B cell (primary cell): ENCODE results near the gene KTN1. TPM values are rescaled to one million over a fixed set of nuclear protein-coding genes. Genes with fewer than 3 reads are reported as not detected.

Source experiments
- ATAC-seq: fragments of 200-7000 bp; cut with Tn5 transposase; one replicate; pipeline ENCODE4 v1.10.0; 2021; ENCODE audit warnings: low read depth, mild to moderate bottlenecking, moderate number of reproducible peaks, moderate library complexity
- CTCF ChIA-PET: fragments of 350-600 bp; sonication (Branson Sonifier 250); formaldehyde crosslinking; loops from one replicate; lab custom pipeline; 2021; ENCODE audit warnings: antibody characterized with exemption, inconsistent platforms; lab: Charles Lee
- POLR2A ChIA-PET: fragments of 350-600 bp; sonication (Branson Sonifier 250); formaldehyde crosslinking; loops from one replicate; lab custom pipeline; 2021; ENCODE audit warnings: antibody characterized with exemption; lab: Charles Lee
- DNase-seq: peaks from one replicate; pipeline ENCODE4 v3.0.0; 2013
- H2AFZ ChIP-seq: 2 replicates; pipeline ENCODE4 v1.6.1; 2012; ENCODE audit warnings: mild to moderate bottlenecking, low read depth, low read length; ENCODE audit not compliant: insufficient read depth, poor library complexity, severe bottlenecking
- H3K27ac ChIP-seq, 2 donors: 1 replicate in 1 of 2; 2 replicates in 1 of 2; pipeline ENCODE4 v1.5.1; 2012 to 2013; ENCODE audit warnings: low read length in 2 of 2, mild to moderate bottlenecking in 2 of 2, moderate library complexity in 1 of 2
- H3K27me3 ChIP-seq, 4 experiments: fragments of 200-600 bp in 1 of 4; sonication (generic) in 1 of 4; replicated peaks in 1 of 4; 1 replicate in 2 of 4; 2 replicates in 2 of 4; pipeline versions ENCODE4 v1.6.1 to v1.7.0; 2013 to 2016; ENCODE audit warnings: low read length in 3 of 4, mild to moderate bottlenecking in 2 of 4, mixed read lengths in 1 of 4, moderate library complexity in 1 of 4; ENCODE audit not compliant: insufficient read depth in 4 of 4, control insufficient read depth in 3 of 4; ENCODE audit errors: control extremely low read depth in 1 of 4
- H3K36me3 ChIP-seq, 2 experiments: replicated peaks in 1 of 2; 1 replicate in 1 of 2; 2 replicates in 1 of 2; pipeline versions ENCODE4 v1.6.1 to v1.7.1; 2013; ENCODE audit warnings: low read length in 1 of 2; ENCODE audit not compliant: insufficient read depth in 2 of 2, control insufficient read depth in 1 of 2; ENCODE audit errors: control extremely low read depth in 1 of 2, extremely low read depth in 1 of 2
- H3K4me1 ChIP-seq, 2 donors: fragments of 200-600 bp in 1 of 2; sonication (generic) in 1 of 2; 1 replicate in 1 of 2; 2 replicates in 1 of 2; pipeline versions ENCODE4 v1.5.1 to v1.6.1; 2013 to 2017; ENCODE audit warnings: low read length in 2 of 2; ENCODE audit not compliant: control insufficient read depth in 2 of 2, insufficient read depth in 2 of 2
- H3K4me2 ChIP-seq: replicated peaks from 2 replicates; pipeline ENCODE3; 2012; ENCODE audit warnings: mild to moderate bottlenecking, low read depth, low read length; ENCODE audit not compliant: poor library complexity, severe bottlenecking
- H3K4me3 ChIP-seq, 5 experiments: fragments of 200-600 bp in 1 of 5; sonication (generic) in 1 of 5; 1 replicate in 3 of 5; 2 replicates in 2 of 5; pipeline versions ENCODE4 v1.5.1 to v1.7.0; 2011 to 2016; ENCODE audit warnings: low read length in 4 of 5, mild to moderate bottlenecking in 4 of 5, low read depth in 2 of 5, control low read depth in 1 of 5, moderate library complexity in 1 of 5; ENCODE audit not compliant: insufficient read depth in 1 of 5; ENCODE audit errors: control extremely low read depth in 1 of 5, extremely low read depth in 1 of 5
- H3K79me2 ChIP-seq: fragments of 200-600 bp; sonication (generic); one replicate; pipeline ENCODE4 v1.6.0; 2016; ENCODE audit warnings: low read length; ENCODE audit not compliant: control insufficient read depth, insufficient read depth
- H3K9ac ChIP-seq: fragments of 200-600 bp; sonication (generic); 2 replicates; pipeline ENCODE4 v1.6.1; 2017; ENCODE audit warnings: mild to moderate bottlenecking, low read length, moderate library complexity
- H3K9me3 ChIP-seq, 3 donors: one replicate each; pipeline versions ENCODE4 v1.6.1 to v1.7.1; 2013; ENCODE audit warnings: low read length in 2 of 3; ENCODE audit not compliant: control insufficient read depth in 2 of 3, insufficient read depth in 1 of 3; ENCODE audit errors: control extremely low read depth in 1 of 3
- H4K20me1 ChIP-seq: 2 replicates; pipeline ENCODE4 v1.6.0; 2012; ENCODE audit warnings: mild to moderate bottlenecking, low read length; ENCODE audit not compliant: insufficient read depth, control insufficient read depth, poor library complexity, severe bottlenecking
- H3K27ac Mint-ChIP-seq: one replicate; pipeline ENCODE4 v1.8.0; 2021; ENCODE audit warnings: mixed read lengths
- H3K27me3 Mint-ChIP-seq: one replicate; pipeline ENCODE4 v1.8.0; 2021; ENCODE audit warnings: mixed read lengths
- H3K4me1 Mint-ChIP-seq: one replicate; pipeline ENCODE4 v1.8.0; 2021; ENCODE audit warnings: mixed read lengths
- H3K4me3 Mint-ChIP-seq: one replicate; pipeline ENCODE4 v1.8.0; 2021; ENCODE audit warnings: mixed read lengths
- H3K9me3 Mint-ChIP-seq: one replicate; pipeline ENCODE4 v1.8.0; 2022; ENCODE audit warnings: mixed read lengths; ENCODE audit not compliant: insufficient read depth
- EZH2 ChIP-seq: IDR thresholded peaks from 2 replicates; pipeline ENCODE4 v1.6.1; 2012; ENCODE audit warnings: borderline replicate concordance, low read depth, mild to moderate bottlenecking, moderate library complexity, low read length; ENCODE audit not compliant: insufficient read depth, poor library complexity, severe bottlenecking
- WGBS: methylation state at CpG from one replicate; pipeline ENCODE4 v1.1.5; 2013; ENCODE audit warnings: missing lambda C conversion rate; ENCODE audit not compliant: insufficient coverage; 5-methylcytosine and 5-hydroxymethylcytosine counted together
- intact Hi-C: fragments of 100-400 bp; cut with micrococcal nuclease; formaldehyde crosslinking; loops from one replicate; pipeline ENCODE4 v1.10.0; 2022
- polyA plus RNA-seq: library from polyadenylated mRNA; depleted of rRNA; stranded (reverse); fragments of >200 nt; gene quantifications from 2 replicates; pipeline ENCODE4 v1.2.3, GENCODE V29; 2012
- total RNA-seq, 2 donors: library from RNA; stranded (reverse); fragments of 120-200 nt in 1 of 2; gene quantifications; 1 replicate in 1 of 2; 2 replicates in 1 of 2; pipeline versions ENCODE4 v1.2.3 to v1.2.4, GENCODE V29; 2013 to 2022
- TF ChIP-seq, protein P1 (sequence below): fragments of 200-600 bp; IDR thresholded peaks from one replicate; pipeline ENCODE4 v1.8.0; 2022; ENCODE audit warnings: antibody characterized with exemption, mild to moderate bottlenecking

Gene KTN1
- total and polyA plus RNA-seq, 2 donors (not counting 1 experiment from before 2014, with no cell fraction given), result 25.8 to 123 TPM

- ATAC-seq (no peak), DNase-seq (no peak)
- TF ChIP-seq, protein P1, sequence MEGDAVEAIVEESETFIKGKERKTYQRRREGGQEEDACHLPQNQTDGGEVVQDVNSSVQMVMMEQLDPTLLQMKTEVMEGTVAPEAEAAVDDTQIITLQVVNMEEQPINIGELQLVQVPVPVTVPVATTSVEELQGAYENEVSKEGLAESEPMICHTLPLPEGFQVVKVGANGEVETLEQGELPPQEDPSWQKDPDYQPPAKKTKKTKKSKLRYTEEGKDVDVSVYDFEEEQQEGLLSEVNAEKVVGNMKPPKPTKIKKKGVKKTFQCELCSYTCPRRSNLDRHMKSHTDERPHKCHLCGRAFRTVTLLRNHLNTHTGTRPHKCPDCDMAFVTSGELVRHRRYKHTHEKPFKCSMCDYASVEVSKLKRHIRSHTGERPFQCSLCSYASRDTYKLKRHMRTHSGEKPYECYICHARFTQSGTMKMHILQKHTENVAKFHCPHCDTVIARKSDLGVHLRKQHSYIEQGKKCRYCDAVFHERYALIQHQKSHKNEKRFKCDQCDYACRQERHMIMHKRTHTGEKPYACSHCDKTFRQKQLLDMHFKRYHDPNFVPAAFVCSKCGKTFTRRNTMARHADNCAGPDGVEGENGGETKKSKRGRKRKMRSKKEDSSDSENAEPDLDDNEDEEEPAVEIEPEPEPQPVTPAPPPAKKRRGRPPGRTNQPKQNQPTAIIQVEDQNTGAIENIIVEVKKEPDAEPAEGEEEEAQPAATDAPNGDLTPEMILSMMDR, result no peak
- no peak for TF ChIP-seq EZH2
- H3K27ac ChIP-seq, result no peak overlapping the region
- peaks cover 1% of the 10 kb centered on the region for H3K4me1 Mint-ChIP-seq
- no peak overlapping the region for H3K9ac ChIP-seq
- H3K4me3 Mint-ChIP-seq, result no peak overlapping the region
- no peak overlapping the region for H2AFZ ChIP-seq
- POLR2A ChIA-PET, result no interaction called here
- peaks cover 29 to 70% of the 10 kb centered on the region in 2 experiments for H3K36me3 ChIP-seq
- no peak overlapping the region for H3K27ac Mint-ChIP-seq
- H4K20me1 ChIP-seq, result no peaks in the 10 kb centered on the region
- H3K4me1 ChIP-seq, result no peaks in the 10 kb centered on the region
- H3K4me2 ChIP-seq, result no peak overlapping the region
- H3K9me3 ChIP-seq, result no peaks in the 10 kb centered on the region
- CTCF ChIA-PET, result interaction anchor here (1.7 kb wide), 1 partner anchor 802 kb away, joined by 5 read pairs; no protein-coding TSS in a partner anchor
- H3K9me3 Mint-ChIP-seq, result no peaks in the 10 kb centered on the region
- H3K4me3 ChIP-seq, result no peak overlapping the region
- no peaks in the 10 kb centered on the region for H3K27me3 Mint-ChIP-seq
- no peaks in the 10 kb centered on the region for H3K27me3 ChIP-seq
- intact Hi-C loops, result loop anchor here (5.0 kb wide), 1 partner anchor 36 kb away; no protein-coding TSS in a partner anchor
- no peaks in the 10 kb centered on the region for H3K79me2 ChIP-seq
- WGBS, result 100% methylated on average over 1 of the region's 2 CpGs
Observed at GRCh38 chr14:55673048-55673447, 93.0 kb downstream of the KTN1 start.

GRCh38 chr14:55681096-55681495 lies 101.1 kb downstream of the KTN1 start:
- Mint-ChIP-seq H3K27ac (no peak overlapping the region), H3K9me3 (no peaks in the 10 kb centered on the region), H3K4me1 (no peaks in the 10 kb centered on the region), H3K27me3 (no peaks in the 10 kb centered on the region), H3K4me3 (no peak overlapping the region)
- intact Hi-C loops, result no loop called here
- Histone ChIP-seq H4K20me1 (no peaks in the 10 kb centered on the region), H3K4me1 (no peaks in the 10 kb centered on the region), H3K4me2 (no peak overlapping the region), H3K9me3 (no peaks in the 10 kb centered on the region), H3K4me3 (no peak overlapping the region), H3K9ac (no peak overlapping the region), H3K36me3 (peaks cover 13 to 55% of the 10 kb centered on the region in 2 experiments), H3K79me2 (no peaks in the 10 kb centered on the region), H3K27me3 (no peaks in the 10 kb centered on the region), H3K27ac (no peak overlapping the region), H2AFZ (no peak overlapping the region)
- no CpG with 5 or more reads among the region's 2 CpGs for WGBS
- DNase-seq (no peak), ATAC-seq (no peak)
- ChIA-PET CTCF (interaction anchor here (1.3 kb wide), 1 partner anchor 468 kb away, joined by 3 read pairs; no protein-coding TSS in a partner anchor), POLR2A (no interaction called here)
- no peak for TF ChIP-seq EZH2
- TF ChIP-seq, protein P1, result no peak
